ENCODE data around the gene PNMA1.

The PNMA1 gene

DNA sequence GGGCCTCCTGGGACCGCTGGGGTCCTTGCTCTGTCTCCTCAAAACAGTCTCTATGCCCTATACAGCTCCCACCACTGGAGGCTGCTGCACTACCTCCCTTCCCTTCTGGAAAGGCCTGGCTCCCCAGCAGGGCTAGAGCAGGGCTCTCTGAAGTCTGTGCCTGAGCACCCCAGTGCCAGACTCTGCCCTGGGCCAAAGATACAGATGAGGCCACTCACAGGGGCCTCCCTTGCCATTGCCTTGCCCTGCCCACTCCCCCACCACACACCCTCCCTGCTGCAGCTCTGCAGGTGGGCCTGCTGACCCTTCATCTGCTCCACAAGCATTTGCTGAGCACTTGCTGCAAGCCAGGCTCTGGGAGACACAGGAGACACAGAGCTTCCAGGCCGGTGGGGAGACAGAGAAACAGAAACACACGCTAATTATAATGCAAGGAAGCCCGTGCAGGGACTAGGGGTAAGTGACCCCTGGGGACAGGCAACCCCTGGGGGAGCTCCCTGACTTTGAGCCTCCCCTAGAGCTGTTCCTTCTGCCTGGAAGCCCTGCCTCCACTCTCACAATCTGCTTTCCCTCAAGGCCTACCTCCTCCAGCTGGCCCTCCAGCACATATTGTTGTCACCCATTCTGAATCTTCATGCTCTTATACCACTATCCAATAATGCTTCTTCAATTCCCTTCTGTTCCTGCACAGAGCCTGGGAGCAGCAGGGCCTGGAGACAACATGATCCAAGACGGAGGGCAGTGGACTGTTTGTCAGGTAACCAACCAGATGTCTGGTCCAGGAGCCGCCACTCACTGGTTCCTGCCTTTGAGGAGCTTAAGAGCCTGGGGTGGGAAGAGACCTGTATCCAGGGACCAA is 32.6 kb upstream of the PNMA1 start:
- H3K27me3 Mint-ChIP-seq, result no peaks in the 10 kb centered on the region
- H3K36me3 Mint-ChIP-seq (ENCODE audit: insufficient read depth), result peaks cover 13% of the 10 kb centered on the region
- H3K27ac Mint-ChIP-seq (ENCODE audit: low read depth), result peak overlapping the region; percentile 44
- no peak overlapping the region for H3K4me3 Mint-ChIP-seq
- H3K4me1 Mint-ChIP-seq, result peaks cover 93% of the 10 kb centered on the region
- DNase-seq (ENCODE audit: low spot score in 2 of 2) (no peak), ATAC-seq (replicated peaks; ENCODE audit: extremely low read depth, poor library complexity, severe bottlenecking) (no peak)
- no peaks in the 10 kb centered on the region for H3K9me3 Mint-ChIP-seq

DNA sequence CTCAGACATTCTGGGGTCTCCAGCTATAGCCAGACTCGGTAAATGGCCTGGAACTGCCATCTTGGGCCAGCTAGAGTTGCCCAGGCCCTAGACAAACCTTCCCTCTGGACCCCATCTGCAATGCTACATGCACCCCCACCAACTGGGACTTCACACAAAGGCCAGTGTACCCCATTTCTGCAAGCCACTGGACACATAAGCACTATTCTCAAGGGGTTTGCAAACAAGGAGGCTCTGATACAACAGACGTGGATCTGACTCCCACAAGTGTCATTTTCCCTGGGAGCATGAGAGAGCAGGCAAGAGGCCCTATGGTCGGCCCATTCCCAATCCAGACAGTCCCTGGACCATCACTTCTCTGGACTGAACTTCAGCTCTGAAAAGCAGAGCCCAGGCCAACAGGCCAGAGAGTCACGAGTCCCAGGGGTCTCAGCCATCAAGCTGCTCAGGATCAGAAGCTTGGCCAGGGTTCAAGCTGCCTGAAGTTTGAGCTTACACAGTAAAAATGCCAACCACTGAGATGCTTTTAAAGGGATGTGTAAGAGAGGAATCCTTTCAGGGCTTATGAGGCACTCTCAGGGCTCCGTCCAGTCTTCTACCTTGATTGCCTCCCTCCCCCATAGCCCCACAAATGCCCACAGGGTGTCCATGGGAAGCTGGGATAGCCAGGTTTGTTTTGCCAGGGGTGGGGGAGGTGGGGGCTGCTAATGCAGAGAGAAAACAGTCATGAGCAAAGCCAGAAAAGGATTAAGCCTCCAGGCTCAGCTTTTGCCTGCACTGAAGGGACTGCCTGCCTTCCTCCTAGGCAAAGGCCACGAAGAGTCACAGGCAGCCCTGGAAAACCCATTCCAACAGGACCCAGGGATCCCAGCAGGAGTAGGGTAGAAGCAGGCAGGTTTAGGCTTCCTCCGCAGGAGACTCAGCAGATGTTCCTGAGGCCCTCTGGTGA is 31.7 kb upstream of the PNMA1 start:
- ATAC-seq (replicated peaks; ENCODE audit: extremely low read depth, poor library complexity, severe bottlenecking) (no peak), DNase-seq (ENCODE audit: low spot score in 2 of 2) (no peak)
- no peaks in the 10 kb centered on the region for H3K9me3 Mint-ChIP-seq
- peaks cover 93% of the 10 kb centered on the region for H3K4me1 Mint-ChIP-seq
- no peaks in the 10 kb centered on the region for H3K27me3 Mint-ChIP-seq
- H3K4me3 Mint-ChIP-seq, result peak overlapping the region; percentile 90
- H3K36me3 Mint-ChIP-seq (ENCODE audit: insufficient read depth), result peaks cover 17% of the 10 kb centered on the region
- peak overlapping the region; percentile 85 for H3K27ac Mint-ChIP-seq (ENCODE audit: low read depth)

- H3K4me3 Mint-ChIP-seq, result peak overlapping the region; percentile 90
- H3K27ac Mint-ChIP-seq (ENCODE audit: low read depth), result peak overlapping the region; percentile 85
- no peaks in the 10 kb centered on the region for H3K27me3 Mint-ChIP-seq
- peaks cover 18% of the 10 kb centered on the region for H3K36me3 Mint-ChIP-seq (ENCODE audit: insufficient read depth)
- peaks cover 93% of the 10 kb centered on the region for H3K4me1 Mint-ChIP-seq
- ATAC-seq (replicated peaks; ENCODE audit: extremely low read depth, poor library complexity, severe bottlenecking) (no peak), DNase-seq (ENCODE audit: low spot score in 2 of 2) (no peak)
- no peaks in the 10 kb centered on the region for H3K9me3 Mint-ChIP-seq
These were observed 30.8 kb upstream of the PNMA1 start for GRCh38 chr14:73744874-73745529.

- DNase-seq (ENCODE audit: low spot score in 2 of 2) (no peak), ATAC-seq (replicated peaks; ENCODE audit: extremely low read depth, poor library complexity, severe bottlenecking) (no peak)
- Mint-ChIP-seq H3K27ac (ENCODE audit: low read depth) (peak overlapping the region; percentile 85), H3K36me3 (ENCODE audit: insufficient read depth) (peaks cover 18% of the 10 kb centered on the region), H3K4me1 (peaks cover 90% of the 10 kb centered on the region), H3K27me3 (no peaks in the 10 kb centered on the region), H3K9me3 (no peaks in the 10 kb centered on the region), H3K4me3 (peak overlapping the region; percentile 90)
These were observed 30.1 kb upstream of the PNMA1 start for GRCh38 chr14:73744175-73744867.

DNA sequence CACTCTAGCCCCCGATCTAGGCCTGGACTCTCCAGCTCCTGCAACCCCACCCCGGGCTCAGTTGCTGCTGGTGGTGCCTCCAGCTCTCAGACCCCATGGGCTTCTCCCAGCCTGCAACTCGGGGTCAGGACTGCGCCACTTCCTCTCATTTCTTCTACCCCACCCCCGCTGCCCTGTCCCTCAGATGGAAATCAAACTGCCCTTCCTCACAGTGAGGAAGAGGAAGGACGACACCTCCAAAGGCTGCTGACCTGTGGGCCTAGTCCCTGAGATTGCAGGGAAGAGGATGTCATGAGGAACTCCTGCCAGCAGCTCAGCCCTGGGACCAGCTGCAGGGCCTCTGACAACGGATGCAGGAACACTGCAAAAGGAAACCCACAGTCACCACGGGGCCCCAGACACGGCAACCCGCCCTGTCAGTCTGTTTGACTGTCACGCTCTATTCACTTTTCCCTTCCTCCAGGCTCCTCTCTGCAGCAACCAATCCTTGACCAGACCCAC is 29.3 kb upstream of the PNMA1 start:
- Mint-ChIP-seq H3K27ac (ENCODE audit: low read depth) (peak overlapping the region; percentile 85), H3K36me3 (ENCODE audit: insufficient read depth) (peaks cover 25% of the 10 kb centered on the region), H3K27me3 (no peaks in the 10 kb centered on the region), H3K9me3 (no peaks in the 10 kb centered on the region), H3K4me1 (peaks cover 81% of the 10 kb centered on the region), H3K4me3 (peak overlapping the region; percentile 90)
- peak; percentile 76 for ATAC-seq (replicated peaks; ENCODE audit: extremely low read depth, poor library complexity, severe bottlenecking)
- peak; percentile 37 to 49 for DNase-seq (ENCODE audit: low spot score in 2 of 2)

GRCh38 chr14:73742520-73743238 is 28.5 kb upstream of the PNMA1 start:
- ATAC-seq (replicated peaks; ENCODE audit: extremely low read depth, poor library complexity, severe bottlenecking) (no peak), DNase-seq (ENCODE audit: low spot score in 2 of 2) (no peak)
- no peaks in the 10 kb centered on the region for H3K9me3 Mint-ChIP-seq
- no peaks in the 10 kb centered on the region for H3K27me3 Mint-ChIP-seq
- peaks cover 26% of the 10 kb centered on the region for H3K36me3 Mint-ChIP-seq (ENCODE audit: insufficient read depth)
- peaks cover 73% of the 10 kb centered on the region for H3K4me1 Mint-ChIP-seq
- peak overlapping the region; percentile 85 for H3K27ac Mint-ChIP-seq (ENCODE audit: low read depth)
- peak overlapping the region; percentile 90 for H3K4me3 Mint-ChIP-seq

GRCh38 chr14:73741876-73742519 is 27.8 kb upstream of the PNMA1 start:
- Mint-ChIP-seq H3K4me3 (peak overlapping the region; percentile 90), H3K9me3 (no peaks in the 10 kb centered on the region), H3K27me3 (no peaks in the 10 kb centered on the region), H3K36me3 (ENCODE audit: insufficient read depth) (peaks cover 30% of the 10 kb centered on the region), H3K4me1 (peaks cover 69% of the 10 kb centered on the region), H3K27ac (ENCODE audit: low read depth) (peak overlapping the region; percentile 85)
- ATAC-seq (replicated peaks; ENCODE audit: extremely low read depth, poor library complexity, severe bottlenecking), result peak; percentile 20
- no peak for DNase-seq (ENCODE audit: low spot score in 2 of 2)

- Mint-ChIP-seq H3K9me3 (no peaks in the 10 kb centered on the region), H3K27ac (ENCODE audit: low read depth) (peak overlapping the region; percentile 85), H3K36me3 (ENCODE audit: insufficient read depth) (peaks cover 34% of the 10 kb centered on the region), H3K4me1 (peaks cover 65% of the 10 kb centered on the region), H3K4me3 (peak overlapping the region; percentile 90), H3K27me3 (no peaks in the 10 kb centered on the region)
- DNase-seq (ENCODE audit: low spot score in 2 of 2) (no peak), ATAC-seq (replicated peaks; ENCODE audit: extremely low read depth, poor library complexity, severe bottlenecking) (peak; percentile 59)
These were observed 27.2 kb upstream of the PNMA1 start for GRCh38 chr14:73741386-73741875.

DNA sequence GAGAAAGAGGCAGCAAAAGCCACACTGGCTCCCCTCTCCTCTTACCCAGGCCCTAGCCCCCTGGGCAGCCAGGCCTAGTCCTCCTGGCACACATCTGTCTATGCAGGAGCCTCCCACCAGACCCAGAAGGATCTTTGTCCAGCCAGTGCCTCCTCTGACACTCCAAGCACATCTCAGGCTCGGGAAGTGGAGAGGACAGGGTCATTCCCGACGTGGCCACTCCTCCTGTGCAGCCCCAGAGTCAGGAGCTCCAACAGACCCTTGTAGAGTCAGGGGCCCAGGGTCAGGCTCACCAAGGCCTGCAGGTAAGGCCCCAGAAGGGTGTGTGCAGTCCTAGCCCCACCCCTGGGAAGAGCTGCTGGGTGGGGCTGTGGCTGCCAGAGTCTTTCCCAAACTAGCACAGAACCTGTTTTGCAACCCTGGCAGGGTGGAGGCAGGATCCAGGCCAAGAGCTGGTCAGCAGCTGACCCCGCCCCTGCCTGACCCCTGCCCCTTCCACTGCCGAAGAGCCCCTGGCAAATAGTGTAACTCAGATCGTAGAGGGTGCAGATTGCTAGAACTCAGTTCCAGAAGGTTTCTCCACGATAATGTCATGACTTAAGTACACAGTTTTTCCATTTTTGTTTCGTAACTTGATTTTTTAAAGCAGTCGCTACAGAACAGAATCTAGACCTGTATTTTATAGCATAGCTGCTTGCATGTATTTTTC is 26.6 kb upstream of the PNMA1 start:
- peak overlapping the region; percentile 85 for H3K27ac Mint-ChIP-seq (ENCODE audit: low read depth)
- DNase-seq (ENCODE audit: low spot score in 2 of 2), result no peak
- H3K4me1 Mint-ChIP-seq, result peaks cover 64% of the 10 kb centered on the region
- no peaks in the 10 kb centered on the region for H3K9me3 Mint-ChIP-seq
- H3K4me3 Mint-ChIP-seq, result peak overlapping the region; percentile 90
- ATAC-seq (replicated peaks; ENCODE audit: extremely low read depth, poor library complexity, severe bottlenecking), result no peak
- peaks cover 39% of the 10 kb centered on the region for H3K36me3 Mint-ChIP-seq (ENCODE audit: insufficient read depth)
- no peaks in the 10 kb centered on the region for H3K27me3 Mint-ChIP-seq

DNA sequence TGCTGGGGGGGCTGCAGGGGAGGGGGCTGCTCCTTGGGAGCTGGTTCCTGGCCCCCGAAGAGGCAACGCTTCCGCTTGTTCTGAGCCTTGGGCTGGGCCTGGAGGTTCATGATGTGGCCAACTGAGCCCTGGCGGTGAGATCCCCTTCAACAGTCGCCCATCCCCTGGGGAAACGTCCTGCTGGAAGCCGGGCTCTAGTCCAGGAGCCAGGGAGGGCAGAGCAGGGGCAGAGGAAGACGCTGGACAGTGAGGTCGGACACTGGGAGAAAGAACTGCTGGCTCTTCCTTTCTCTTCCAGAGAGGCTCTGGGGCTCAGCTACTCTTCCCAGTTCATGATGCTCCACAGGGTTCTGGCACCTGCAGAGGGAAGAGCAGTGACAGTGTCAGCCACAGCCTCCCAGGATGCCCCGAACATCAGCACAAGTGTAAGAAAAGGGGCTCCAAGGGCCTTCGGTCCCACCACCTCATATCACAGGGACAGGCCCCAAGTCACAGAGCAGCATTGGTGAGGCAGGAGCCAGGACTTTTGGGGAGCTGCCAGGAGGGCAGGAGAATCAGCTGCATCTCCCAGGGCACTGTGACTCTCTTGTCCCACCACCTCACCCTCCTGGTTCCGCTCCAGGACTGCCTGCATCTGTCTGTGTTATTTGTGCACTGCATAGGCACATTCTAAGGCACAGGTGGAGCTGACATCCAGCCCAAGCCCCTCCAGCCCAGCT is 25.9 kb upstream of the PNMA1 start:
- Mint-ChIP-seq H3K9me3 (no peaks in the 10 kb centered on the region), H3K27me3 (no peaks in the 10 kb centered on the region), H3K27ac (ENCODE audit: low read depth) (peak overlapping the region; percentile 61), H3K36me3 (ENCODE audit: insufficient read depth) (peaks cover 43% of the 10 kb centered on the region), H3K4me1 (peaks cover 57% of the 10 kb centered on the region), H3K4me3 (peak overlapping the region; percentile 90)
- no peak for DNase-seq (ENCODE audit: low spot score in 2 of 2)
- ATAC-seq (replicated peaks; ENCODE audit: extremely low read depth, poor library complexity, severe bottlenecking), result no peak
